ENCODE data around the gene OR2G3.

DNA sequence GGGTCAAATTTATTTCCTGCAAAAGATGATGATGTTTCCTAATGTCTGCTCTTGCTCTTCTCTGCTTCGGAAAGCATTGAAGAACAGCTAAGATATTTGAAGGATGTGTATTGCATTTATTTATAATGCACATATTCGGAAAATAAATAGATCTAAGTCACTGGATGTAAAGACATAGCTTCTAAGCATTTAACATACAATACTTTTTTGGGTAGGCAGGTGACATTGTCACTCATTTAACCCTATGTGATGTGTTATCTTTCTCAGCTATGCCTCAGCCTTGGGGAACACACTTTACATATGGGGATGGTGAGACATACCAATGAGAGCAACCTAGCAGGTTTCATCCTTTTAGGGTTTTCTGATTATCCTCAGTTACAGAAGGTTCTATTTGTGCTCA, 17.3 kb upstream of the OR2G3 start, which contains the start of gene OR2G2:
- no peak for TF ChIP-seq ZBTB7A (IDR thresholded peaks at IDR 0.05; ENCODE audit: low read depth)
- no peak for TF ChIP-seq EP300 (IDR thresholded peaks at IDR 0.05; ENCODE audit: borderline replicate concordance)
- no peak for TF ChIP-seq RAD21 (IDR thresholded peaks at IDR 0.05; ENCODE audit: low read depth)
- TF ChIP-seq, protein P1, sequence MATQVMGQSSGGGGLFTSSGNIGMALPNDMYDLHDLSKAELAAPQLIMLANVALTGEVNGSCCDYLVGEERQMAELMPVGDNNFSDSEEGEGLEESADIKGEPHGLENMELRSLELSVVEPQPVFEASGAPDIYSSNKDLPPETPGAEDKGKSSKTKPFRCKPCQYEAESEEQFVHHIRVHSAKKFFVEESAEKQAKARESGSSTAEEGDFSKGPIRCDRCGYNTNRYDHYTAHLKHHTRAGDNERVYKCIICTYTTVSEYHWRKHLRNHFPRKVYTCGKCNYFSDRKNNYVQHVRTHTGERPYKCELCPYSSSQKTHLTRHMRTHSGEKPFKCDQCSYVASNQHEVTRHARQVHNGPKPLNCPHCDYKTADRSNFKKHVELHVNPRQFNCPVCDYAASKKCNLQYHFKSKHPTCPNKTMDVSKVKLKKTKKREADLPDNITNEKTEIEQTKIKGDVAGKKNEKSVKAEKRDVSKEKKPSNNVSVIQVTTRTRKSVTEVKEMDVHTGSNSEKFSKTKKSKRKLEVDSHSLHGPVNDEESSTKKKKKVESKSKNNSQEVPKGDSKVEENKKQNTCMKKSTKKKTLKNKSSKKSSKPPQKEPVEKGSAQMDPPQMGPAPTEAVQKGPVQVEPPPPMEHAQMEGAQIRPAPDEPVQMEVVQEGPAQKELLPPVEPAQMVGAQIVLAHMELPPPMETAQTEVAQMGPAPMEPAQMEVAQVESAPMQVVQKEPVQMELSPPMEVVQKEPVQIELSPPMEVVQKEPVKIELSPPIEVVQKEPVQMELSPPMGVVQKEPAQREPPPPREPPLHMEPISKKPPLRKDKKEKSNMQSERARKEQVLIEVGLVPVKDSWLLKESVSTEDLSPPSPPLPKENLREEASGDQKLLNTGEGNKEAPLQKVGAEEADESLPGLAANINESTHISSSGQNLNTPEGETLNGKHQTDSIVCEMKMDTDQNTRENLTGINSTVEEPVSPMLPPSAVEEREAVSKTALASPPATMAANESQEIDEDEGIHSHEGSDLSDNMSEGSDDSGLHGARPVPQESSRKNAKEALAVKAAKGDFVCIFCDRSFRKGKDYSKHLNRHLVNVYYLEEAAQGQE (IDR thresholded peaks at IDR 0.05; ENCODE audit: low read depth) = no peak
- no peak for TF ChIP-seq FOXM1 (IDR thresholded peaks at IDR 0.05; ENCODE audit: borderline replicate concordance, low read depth)
- TF ChIP-seq, protein P2, sequence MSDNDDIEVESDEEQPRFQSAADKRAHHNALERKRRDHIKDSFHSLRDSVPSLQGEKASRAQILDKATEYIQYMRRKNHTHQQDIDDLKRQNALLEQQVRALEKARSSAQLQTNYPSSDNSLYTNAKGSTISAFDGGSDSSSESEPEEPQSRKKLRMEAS (IDR thresholded peaks at IDR 0.05) = no peak
- TF ChIP-seq YY1 (IDR thresholded peaks at IDR 0.05; ENCODE audit: low read depth) = no peak
- no peak for TF ChIP-seq TEAD4 (IDR thresholded peaks at IDR 0.05)
- TF ChIP-seq CREB1 (IDR thresholded peaks at IDR 0.05; ENCODE audit: low read depth) = no peak
- TF ChIP-seq, protein P3, sequence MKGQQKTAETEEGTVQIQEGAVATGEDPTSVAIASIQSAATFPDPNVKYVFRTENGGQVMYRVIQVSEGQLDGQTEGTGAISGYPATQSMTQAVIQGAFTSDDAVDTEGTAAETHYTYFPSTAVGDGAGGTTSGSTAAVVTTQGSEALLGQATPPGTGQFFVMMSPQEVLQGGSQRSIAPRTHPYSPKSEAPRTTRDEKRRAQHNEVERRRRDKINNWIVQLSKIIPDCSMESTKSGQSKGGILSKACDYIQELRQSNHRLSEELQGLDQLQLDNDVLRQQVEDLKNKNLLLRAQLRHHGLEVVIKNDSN (IDR thresholded peaks at IDR 0.05) = no peak
